ENCODE data around the gene LRTM2.

- no peak for TF ChIP-seq REST (IDR thresholded peaks at IDR 0.05; ENCODE audit: insufficient read depth in 1 of 2, low read depth in 2 of 2, low read length in 2 of 2)
- TF ChIP-seq POLR2AphosphoS5 (IDR thresholded peaks at IDR 0.05; ENCODE audit: low read depth, low read length), result no peak
Measured at GRCh38 chr12:1815108-1815507, 5.3 kb upstream of the LRTM2 start.

Data from PFSK-1 (cell line).